HG03521 (cell line): ENCODE results near the gene TGFB2.

ENCODE experiments used
- ATAC-seq: cut with Tn5 transposase; IDR thresholded peaks from one replicate; pipeline ENCODE4 v1.9.1; 2021; ENCODE audit warnings: mild to moderate bottlenecking, moderate library complexity; ENCODE audit not compliant: unreplicated experiment

Gene TGFB2

DNA sequence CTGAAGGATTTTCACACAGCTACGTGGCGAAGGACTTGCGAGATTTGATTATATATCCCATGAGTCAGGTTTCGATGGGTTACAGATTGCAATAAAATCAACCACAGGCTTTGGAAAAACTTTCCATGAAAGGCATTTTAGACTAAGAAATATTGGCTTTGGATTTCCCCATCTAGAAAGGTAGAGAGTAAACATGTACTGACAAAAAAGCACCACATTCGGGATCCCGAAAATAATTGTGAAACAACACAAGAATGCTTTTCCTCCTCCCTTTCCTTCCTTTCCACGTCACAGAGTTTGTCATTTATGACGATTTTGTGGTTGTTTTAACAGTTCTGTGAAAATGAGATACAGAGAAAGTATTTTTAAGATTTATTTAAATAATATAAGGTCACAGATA, 38.5 kb downstream of the TGFB2 start:
- ATAC-seq, result no peak

- no peak for ATAC-seq
Observed at GRCh38 chr1:218384581-218384993, 39.5 kb downstream of the TGFB2 start.

DNA sequence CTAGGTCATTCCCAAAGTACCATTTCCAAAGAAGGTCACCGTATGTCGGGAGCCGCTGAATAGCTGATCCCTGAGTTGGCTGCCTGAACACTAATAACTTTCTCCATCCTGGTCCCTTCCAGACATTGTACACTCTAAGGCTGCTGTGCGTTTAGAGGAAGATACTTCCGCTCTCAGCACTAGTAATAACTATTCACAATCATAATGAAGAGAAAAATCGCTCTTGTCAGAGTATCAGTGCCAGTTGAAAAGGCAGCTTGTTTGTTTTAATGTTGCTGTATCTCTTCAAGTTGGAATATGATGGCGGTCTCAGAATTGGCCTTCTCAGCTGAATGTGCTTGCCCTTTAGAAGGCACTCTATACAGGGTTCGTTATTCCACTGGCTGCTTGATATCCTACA, 43.5 kb downstream of the TGFB2 start:
- no peak for ATAC-seq

GRCh38 chr1:218390618-218391017, 45.5 kb downstream of the TGFB2 start:
- no peak for ATAC-seq

- no peak for ATAC-seq
Observed at GRCh38 chr1:218392780-218393179, 47.6 kb downstream of the TGFB2 start.

DNA sequence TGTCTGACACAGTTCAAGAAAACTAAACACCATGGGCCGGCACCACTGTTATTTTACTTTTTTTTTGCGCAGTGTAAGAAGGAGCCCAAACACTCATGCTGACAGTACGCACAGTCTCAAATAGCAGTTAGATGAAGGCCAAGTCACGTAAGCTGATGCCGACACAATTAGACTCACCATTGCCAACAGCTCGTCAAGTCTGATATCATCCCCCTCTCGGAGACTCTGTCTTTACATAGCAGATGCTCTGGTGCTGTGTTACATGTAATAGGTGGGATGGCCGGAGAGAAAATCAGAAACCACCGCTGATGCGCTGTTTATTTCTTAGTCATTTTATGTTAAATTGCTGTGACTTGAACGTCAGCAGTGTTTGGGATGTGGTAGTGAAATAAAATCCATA, 49.3 kb downstream of the TGFB2 start:
- no peak for ATAC-seq

DNA sequence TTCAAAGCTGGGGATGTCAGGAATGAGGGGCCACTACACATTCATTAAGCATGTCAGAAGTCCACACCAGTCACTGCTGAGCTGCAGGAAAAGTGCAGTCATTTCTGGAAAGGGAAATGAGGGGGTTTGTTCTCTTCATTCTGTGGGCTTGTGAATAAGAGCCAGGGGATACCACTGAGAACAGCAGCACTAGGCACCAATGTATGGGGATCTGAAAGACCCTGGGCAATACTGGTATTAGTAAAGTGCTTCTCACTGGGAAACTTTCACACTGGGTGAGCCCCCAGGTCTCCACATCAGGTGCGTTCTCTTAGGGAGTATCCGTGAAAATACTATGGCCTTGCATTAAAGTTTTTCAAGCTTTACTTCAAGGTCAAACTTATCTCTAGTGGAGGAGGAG, 49.9 kb downstream of the TGFB2 start:
- no peak for ATAC-seq

DNA sequence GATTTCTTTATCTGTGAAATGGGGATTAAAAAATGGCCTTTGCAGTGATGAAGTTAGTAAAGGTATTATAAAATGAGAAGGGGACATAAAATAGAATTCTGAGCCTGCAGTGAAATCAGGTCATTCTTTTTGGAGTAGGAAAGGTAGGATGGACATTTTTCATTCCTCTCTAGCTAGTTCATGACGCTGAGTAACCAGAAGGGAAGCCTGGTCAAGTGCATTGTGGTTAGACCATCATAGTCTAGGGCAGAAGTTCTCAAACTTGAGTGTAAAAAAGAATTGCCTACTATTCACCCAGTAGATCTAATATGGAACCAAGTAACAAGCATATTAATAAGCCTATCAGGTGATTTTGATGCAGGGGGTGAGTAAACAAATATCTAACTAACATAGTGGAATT, 50.8 kb downstream of the TGFB2 start:
- ATAC-seq, result no peak

DNA sequence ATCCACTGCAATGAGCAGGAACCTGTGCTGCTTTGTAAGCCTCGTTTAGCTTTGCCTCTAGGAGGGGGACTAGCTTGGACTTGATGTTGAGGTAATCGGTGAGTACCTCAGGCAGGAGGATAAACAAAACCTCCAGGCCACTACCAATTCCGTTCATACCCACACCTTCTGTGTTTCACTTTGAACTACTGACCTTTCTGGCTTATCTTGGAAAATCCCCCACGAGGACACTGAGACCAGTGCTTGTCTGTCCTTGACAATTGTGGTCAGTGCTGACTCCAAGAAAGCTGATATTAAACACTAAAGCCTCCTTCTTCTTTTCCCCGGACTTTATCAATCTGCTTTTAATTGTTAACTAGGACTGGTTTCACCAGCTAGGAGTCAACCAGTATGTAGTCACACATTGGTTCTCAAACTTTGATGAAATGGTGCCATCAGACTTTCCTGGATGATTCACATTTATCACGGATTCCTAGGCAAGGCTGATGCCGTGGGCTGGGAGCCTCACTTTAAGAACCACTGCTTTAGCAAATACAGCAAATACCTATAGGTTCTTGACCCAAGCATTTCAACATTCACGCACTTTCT, 52.7 kb downstream of the TGFB2 start:
- ATAC-seq, result no peak

DNA sequence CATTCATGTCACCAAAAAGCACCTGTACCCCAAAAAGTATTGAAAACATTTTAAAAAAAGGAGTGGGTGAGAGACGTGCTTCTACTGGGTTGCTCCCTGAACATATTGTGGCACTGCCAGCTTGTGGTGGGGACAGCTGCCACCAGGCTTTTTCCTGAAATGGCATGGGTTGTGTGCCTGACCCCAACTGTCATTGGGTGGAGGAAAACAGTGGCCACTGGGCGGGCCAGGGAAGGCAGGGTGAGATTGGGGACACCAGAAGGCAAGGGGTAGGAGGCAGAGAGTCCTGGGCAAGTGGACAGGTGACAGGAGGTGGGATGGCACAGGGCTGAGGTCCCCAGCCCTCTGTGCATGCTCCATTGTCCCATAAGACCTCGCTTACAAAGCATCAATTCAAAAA, 55.5 kb downstream of the TGFB2 start:
- ATAC-seq, result no peak

DNA sequence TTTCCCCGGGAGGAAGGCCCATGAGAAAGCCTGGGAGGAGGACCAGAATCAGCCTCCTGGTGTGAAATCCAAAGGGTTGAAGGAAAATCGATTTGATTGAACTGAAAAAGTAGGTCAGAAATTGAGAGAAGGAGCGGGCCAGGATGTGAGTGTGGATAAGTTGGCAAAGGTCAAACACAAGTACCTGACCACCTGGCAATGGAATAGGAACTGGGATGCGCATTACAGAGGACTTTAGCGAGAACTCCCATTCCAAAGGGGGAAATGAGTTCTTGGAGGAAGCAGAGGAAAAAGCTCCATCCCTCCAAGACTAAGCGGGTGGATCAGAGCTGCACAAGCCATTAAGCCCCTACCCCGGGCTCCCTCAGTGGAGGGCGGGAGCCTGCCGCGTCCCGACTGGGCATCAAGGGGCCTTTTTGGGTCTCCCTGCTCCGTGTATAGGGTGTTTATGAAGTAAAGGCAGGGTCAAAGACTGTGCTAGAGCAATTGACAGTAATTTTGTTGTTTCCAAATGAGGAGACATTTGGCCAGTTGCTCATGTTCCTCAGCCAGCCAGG, 56.4 kb downstream of the TGFB2 start:
- ATAC-seq, result no peak

GRCh38 chr1:218401998-218402785, 57.1 kb downstream of the TGFB2 start:
- no peak for ATAC-seq

- no peak for ATAC-seq
Observed at GRCh38 chr1:218402786-218403120, 57.6 kb downstream of the TGFB2 start.

- ATAC-seq, result no peak
Observed at GRCh38 chr1:218403300-218403699, 58.2 kb downstream of the TGFB2 start.

GRCh38 chr1:218407630-218408029, 62.5 kb downstream of the TGFB2 start:
- no peak for ATAC-seq

DNA sequence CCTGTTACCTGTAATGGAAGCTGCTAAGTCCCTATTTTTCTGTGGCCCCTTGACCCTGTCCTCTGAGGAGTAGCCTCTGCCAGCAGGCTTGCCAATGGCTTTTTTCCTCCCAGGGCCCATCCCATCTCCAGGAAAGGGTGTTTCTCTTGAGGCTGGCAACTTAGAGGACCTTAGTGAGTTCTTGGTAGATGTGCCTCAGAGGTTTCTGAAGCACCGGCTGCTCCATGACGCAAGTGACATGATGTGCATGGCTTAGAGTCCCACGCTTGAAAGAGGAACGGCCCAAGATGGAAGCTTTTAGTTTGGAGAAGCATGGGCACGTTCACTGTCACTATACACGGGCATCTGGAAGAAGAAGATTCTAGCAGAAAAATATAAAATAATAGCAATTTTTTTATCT, 63.0 kb downstream of the TGFB2 start:
- no peak for ATAC-seq

GRCh38 chr1:218408942-218409341, 63.8 kb downstream of the TGFB2 start:
- no peak for ATAC-seq

DNA sequence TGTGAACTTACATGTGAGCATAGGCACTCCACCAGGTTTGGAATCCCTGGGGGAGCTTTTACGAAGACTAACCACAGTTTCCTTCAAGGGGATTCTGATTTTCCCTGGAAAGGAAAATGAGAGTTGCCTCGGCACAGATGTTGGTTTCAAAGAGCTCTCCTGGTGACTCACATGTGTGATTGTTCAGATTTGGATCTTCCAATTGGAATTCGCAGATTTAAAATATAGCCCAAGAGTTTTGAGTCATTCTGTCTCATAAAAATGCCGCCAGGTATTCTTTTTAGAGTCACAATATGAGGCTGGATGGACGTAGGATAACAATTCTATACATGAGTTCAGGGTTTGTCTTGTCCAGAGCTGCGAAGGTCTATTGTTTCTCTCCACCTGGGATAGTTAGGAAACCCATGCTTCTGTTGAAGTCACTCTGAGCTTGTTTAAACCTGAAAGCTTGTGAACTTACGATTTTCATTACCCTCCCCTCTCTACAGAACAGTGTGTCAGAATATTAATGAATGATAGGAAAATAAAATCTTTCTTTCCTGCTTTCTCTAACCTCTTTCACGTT, 64.9 kb downstream of the TGFB2 start:
- no peak for ATAC-seq

GRCh38 chr1:218411101-218411500, 66.0 kb downstream of the TGFB2 start:
- ATAC-seq, result no peak

DNA sequence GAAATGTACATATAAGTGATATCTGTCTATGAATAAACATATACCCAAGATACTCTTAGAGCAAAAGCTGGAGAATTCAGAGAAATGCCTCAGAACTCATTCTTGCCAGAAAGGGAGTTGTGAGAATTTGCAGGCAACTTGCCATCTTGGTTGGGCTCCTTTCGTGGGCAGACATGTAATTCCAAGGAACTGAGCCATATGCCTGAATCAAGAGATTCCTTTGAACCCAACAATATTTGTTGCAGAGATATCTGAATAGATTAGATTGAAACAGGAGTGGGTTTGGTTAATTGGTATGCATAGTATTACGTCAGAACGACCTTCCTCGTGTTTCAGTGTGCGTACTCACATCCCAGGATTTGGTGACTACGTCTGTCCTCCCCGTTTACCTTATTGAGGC, 67.0 kb downstream of the TGFB2 start:
- no peak for ATAC-seq

GRCh38 chr1:218413179-218413578, 68.0 kb downstream of the TGFB2 start:
- no peak for ATAC-seq

DNA sequence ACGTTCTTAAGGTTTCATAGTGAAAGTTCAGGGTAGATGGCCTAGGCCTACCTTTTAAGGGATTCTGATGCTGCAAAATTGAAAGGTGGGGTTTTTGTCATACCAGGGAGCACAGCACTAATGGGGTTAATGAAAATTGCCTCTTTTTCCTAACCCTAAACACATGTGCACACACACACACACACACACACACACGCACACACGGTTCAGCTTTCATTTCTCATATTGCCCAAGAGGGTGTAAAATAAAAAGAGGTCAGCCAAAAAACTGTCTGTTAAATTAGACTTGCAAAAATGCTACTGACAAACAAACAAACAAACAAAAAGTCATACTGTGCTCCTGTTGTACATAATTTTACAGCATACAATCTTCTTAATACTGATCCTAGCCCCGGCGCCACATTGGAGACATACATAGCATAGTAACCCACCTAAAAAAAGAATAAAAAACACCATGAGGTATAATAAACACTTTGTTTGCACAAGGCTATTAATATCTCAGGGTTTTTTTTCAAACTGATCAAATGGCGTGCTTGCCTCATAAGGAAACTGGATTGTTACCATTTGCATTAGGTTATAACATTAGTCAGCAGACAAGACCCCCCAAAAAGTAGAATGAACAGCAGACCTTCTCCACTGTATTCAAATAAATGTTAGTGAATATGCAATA, 69.1 kb downstream of the TGFB2 start:
- no peak for ATAC-seq
